Esophagus (tissue), 2 donors: ENCODE results near the gene PIM3. TPM values are rescaled to one million over a fixed set of nuclear protein-coding genes. Genes with fewer than 3 reads are reported as not detected.

Experiments
- H3K27ac ChIP-seq, 2 donors: one replicate each; pipeline ENCODE4 v1.5.1; 2013; ENCODE audit warnings: low read depth in 2 of 2, mild to moderate bottlenecking in 2 of 2, inconsistent platforms in 1 of 2, low read length in 1 of 2, moderate library complexity in 1 of 2
- H3K27me3 ChIP-seq, 2 donors: one replicate each; pipeline ENCODE4 v1.6.1; 2013; ENCODE audit warnings: low read length in 2 of 2, control low read depth in 1 of 2, mild to moderate bottlenecking in 1 of 2; ENCODE audit not compliant: insufficient read depth in 2 of 2, control insufficient read depth in 1 of 2
- H3K36me3 ChIP-seq, 2 donors: one replicate each; pipeline ENCODE4 v1.6.1; 2013; ENCODE audit warnings: low read length in 1 of 2; ENCODE audit not compliant: control insufficient read depth in 2 of 2, insufficient read depth in 2 of 2
- H3K4me1 ChIP-seq, 2 donors: one replicate each; pipeline ENCODE4 v1.6.1; 2013; ENCODE audit warnings: low read length in 1 of 2; ENCODE audit not compliant: control insufficient read depth in 2 of 2, insufficient read depth in 2 of 2
- H3K4me3 ChIP-seq, 2 donors: one replicate each; pipeline ENCODE4 v1.5.1; 2013; ENCODE audit warnings: low read length in 2 of 2, mild to moderate bottlenecking in 2 of 2, low read depth in 1 of 2, moderate library complexity in 1 of 2
- H3K9me3 ChIP-seq, 2 donors: one replicate each; pipeline ENCODE4 v1.6.1; 2013; ENCODE audit warnings: mild to moderate bottlenecking in 2 of 2, low read depth in 1 of 2, low read length in 1 of 2, moderate library complexity in 1 of 2; ENCODE audit not compliant: control insufficient read depth in 2 of 2, insufficient read depth in 1 of 2
- WGBS, 2 donors: extraction: QIAGEN DNeasy Blood & Tissue Kit; methylation state at CpG; one replicate each; pipeline ENCODE4 v1.1.7; 2013; 5-methylcytosine and 5-hydroxymethylcytosine counted together
- polyA plus RNA-seq, 2 donors: library from polyadenylated mRNA; stranded (reverse); fragments of 200-250 nt; gene quantifications; one replicate each; pipeline ENCODE4 v1.2.3, GENCODE V29; 2013
- donor health status: healthy with polysubstance abuse.
- donor health status: Bipolar disorder and iron deficiency.

The PIM3 gene
- polyA plus RNA-seq, 2 donors: 33.8 to 43.4 TPM

GRCh38 chr22:49958931-49959781 lies 1.4 kb upstream of the PIM3 start:
- H3K9me3 ChIP-seq: no peaks in the 10 kb centered on the region
- peak overlapping the region; percentile 87 to 97 for H3K4me3 ChIP-seq
- H3K4me1 ChIP-seq: peaks cover 0 to 28% of the 10 kb centered on the region in 2 donors
- peak overlapping the region; percentile 86 to 98 for H3K27ac ChIP-seq
- H3K36me3 ChIP-seq: peaks cover 9 to 22% of the 10 kb centered on the region in 2 donors
- H3K27me3 ChIP-seq: no peaks in the 10 kb centered on the region
- WGBS, 2 donors: 73 to 77% methylated on average over 29 of the region's 29 CpGs

DNA sequence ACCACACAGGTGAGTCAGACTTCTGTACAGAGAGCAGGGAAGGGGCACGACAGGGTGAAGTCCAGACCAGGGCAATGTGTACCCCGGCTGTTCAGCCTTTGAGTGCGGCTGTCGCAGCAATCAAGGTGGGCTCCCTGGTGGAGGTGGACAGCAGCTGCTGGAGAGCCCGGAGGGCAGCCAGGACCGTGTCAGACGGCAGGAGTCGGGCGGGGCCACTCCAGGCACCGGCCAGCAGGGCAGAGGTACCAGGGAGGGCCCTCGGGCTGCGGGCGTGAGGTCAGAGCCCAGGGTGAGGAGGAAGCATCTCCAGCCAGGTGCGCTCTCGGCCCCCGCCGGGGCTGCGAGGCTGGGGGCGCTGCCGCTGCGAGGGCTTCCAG lies 802 bp upstream of the PIM3 start:
- H3K9me3 ChIP-seq: no peaks in the 10 kb centered on the region
- no peaks in the 10 kb centered on the region for H3K27me3 ChIP-seq
- peak overlapping the region; percentile 86 to 98 for H3K27ac ChIP-seq
- H3K4me3 ChIP-seq: peak overlapping the region; percentile 87 to 97
- peaks cover 0 to 23% of the 10 kb centered on the region in 2 donors for H3K4me1 ChIP-seq
- peaks cover 10 to 28% of the 10 kb centered on the region in 2 donors for H3K36me3 ChIP-seq
- 6 to 7% methylated on average over 21 of the region's 21 CpGs for WGBS, 2 donors

DNA sequence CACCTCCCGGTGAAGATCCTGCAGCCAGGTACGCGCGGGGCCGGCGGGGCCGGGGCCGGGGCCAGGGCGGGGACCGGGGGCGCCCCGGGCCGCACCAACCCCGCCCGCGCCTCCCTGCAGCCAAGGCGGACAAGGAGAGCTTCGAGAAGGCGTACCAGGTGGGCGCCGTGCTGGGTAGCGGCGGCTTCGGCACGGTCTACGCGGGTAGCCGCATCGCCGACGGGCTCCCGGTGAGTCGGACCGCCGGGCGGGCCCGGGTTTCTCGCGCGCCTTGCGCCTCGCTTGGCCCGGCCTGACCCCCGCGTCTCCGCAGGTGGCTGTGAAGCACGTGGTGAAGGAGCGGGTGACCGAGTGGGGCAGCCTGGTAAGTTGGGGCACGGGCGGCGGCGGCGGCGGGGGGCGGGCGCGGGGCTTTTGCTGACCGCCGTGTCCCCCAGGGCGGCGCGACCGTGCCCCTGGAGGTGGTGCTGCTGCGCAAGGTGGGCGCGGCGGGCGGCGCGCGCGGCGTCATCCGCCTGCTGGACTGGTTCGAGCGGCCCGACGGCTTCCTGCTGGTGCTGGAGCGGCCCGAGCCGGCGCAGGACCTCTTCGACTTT lies 531 bp downstream of the PIM3 start:
- peaks cover 10 to 31% of the 10 kb centered on the region in 2 donors for H3K36me3 ChIP-seq
- peak overlapping the region; percentile 98 to 99 for H3K27ac ChIP-seq
- 0 to 1% methylated on average over 59 to 84 of the region's 84 CpGs for WGBS, 2 donors
- peak overlapping the region; percentile 87 to 97 for H3K4me3 ChIP-seq
- no peaks in the 10 kb centered on the region for H3K27me3 ChIP-seq
- peaks cover 0 to 20% of the 10 kb centered on the region in 2 donors for H3K4me1 ChIP-seq
- H3K9me3 ChIP-seq: no peaks in the 10 kb centered on the region

DNA sequence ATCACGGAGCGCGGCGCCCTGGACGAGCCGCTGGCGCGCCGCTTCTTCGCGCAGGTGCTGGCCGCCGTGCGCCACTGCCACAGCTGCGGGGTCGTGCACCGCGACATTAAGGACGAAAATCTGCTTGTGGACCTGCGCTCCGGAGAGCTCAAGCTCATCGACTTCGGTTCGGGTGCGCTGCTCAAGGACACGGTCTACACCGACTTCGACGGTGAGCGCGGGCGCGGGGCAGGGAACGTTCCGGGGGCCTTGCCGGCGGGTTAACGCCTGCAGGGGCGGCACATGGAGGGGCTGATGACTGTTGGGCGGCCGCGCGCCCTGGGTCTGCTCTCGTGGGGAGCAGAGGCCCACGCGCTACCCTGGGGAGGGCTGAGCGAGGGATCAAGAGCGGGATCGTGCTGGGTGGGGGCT lies 1.0 kb downstream of the PIM3 start:
- H3K9me3 ChIP-seq: no peaks in the 10 kb centered on the region
- H3K4me3 ChIP-seq: peak overlapping the region; percentile 87 to 97
- H3K27me3 ChIP-seq: no peaks in the 10 kb centered on the region
- H3K4me1 ChIP-seq: peaks cover 0 to 20% of the 10 kb centered on the region in 2 donors
- peak overlapping the region; percentile 98 to 99 for H3K27ac ChIP-seq
- peaks cover 10 to 31% of the 10 kb centered on the region in 2 donors for H3K36me3 ChIP-seq
- 0 to 2% methylated on average over 37 to 49 of the region's 49 CpGs for WGBS, 2 donors

DNA sequence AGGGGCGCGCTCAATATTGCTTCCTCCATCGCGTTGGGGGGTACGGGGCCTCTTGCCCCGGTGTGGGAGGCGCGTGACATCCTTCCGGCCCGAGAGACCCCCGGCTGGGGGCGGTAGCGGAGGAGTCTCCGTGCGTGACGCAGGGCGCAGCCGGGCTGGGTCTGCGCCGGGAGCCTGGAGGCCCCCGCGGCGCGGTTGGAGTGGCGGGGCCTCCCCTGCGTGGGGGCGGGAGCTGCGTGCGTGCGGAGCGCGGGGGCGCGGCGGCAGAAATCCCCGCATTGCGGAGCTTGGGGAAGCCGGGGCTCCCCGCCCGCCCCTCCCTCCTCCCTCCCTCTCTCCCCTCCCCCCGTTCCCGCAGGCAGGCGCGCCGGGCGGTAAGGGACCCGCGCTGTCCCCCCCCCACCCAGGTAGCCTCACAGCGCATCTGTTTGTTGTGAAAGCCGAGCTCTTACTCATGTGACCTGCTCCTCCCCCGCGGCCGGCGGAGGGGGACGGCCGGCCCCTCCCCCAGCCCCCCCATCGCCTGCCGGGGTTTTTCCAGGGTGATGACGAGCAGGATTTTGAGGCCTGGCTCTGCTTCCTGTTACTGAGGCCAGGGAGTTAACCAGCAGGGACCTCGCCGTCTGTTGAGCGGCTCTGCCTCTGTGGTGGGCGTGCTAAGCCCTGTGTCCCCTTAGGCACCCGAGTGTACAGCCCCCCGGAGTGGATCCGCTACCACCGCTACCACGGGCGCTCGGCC lies 1.6 kb downstream of the PIM3 start:
- Histone ChIP-seq H3K9me3 (no peaks in the 10 kb centered on the region), H3K36me3 (peaks cover 10 to 31% of the 10 kb centered on the region in 2 donors), H3K27ac (peak overlapping the region; percentile 98 to 99), H3K27me3 (no peaks in the 10 kb centered on the region), H3K4me3 (peak overlapping the region; percentile 87 to 97), H3K4me1 (peaks cover 0 to 22% of the 10 kb centered on the region in 2 donors)
- WGBS, 2 donors: 1 to 6% methylated on average over 44 to 68 of the region's 70 CpGs

GRCh38 chr22:49962751-49963646 lies 2.4 kb downstream of the PIM3 start:
- H3K36me3 ChIP-seq: peaks cover 10 to 34% of the 10 kb centered on the region in 2 donors
- H3K27me3 ChIP-seq: no peaks in the 10 kb centered on the region
- H3K9me3 ChIP-seq: no peaks in the 10 kb centered on the region
- peaks cover 0 to 23% of the 10 kb centered on the region in 2 donors for H3K4me1 ChIP-seq
- peak overlapping the region; percentile 87 to 97 for H3K4me3 ChIP-seq
- WGBS, 2 donors: 31 to 44% methylated on average over 63 of the region's 63 CpGs
- peak overlapping the region; percentile 98 to 99 for H3K27ac ChIP-seq

DNA sequence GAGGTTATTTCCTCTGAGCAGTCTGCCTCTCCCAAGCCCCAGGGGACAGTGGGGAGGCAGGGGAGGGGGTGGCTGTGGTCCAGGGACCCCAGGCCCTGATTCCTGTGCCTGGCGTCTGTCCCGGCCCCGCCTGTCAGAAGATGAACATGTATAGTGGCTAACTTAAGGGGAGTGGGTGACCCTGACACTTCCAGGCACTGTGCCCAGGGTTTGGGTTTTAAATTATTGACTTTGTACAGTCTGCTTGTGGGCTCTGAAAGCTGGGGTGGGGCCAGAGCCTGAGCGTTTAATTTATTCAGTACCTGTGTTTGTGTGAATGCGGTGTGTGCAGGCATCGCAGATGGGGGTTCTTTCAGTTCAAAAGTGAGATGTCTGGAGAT lies 3.1 kb downstream of the PIM3 start:
- Histone ChIP-seq H3K36me3 (peaks cover 10 to 34% of the 10 kb centered on the region in 2 donors), H3K27me3 (no peaks in the 10 kb centered on the region), H3K4me1 (peaks cover 0 to 26% of the 10 kb centered on the region in 2 donors), H3K9me3 (no peaks in the 10 kb centered on the region), H3K27ac (peak overlapping the region; percentile 15 to 24), H3K4me3 (peak overlapping the region; percentile 87 to 97)
- WGBS, 2 donors: 44 to 55% methylated on average over 6 of the region's 6 CpGs

- H3K36me3 ChIP-seq: peaks cover 10 to 34% of the 10 kb centered on the region in 2 donors
- peaks cover 0 to 26% of the 10 kb centered on the region in 2 donors for H3K4me1 ChIP-seq
- H3K27me3 ChIP-seq: no peaks in the 10 kb centered on the region
- H3K27ac ChIP-seq: peak overlapping the region; percentile 22 to 53
- H3K4me3 ChIP-seq: peak overlapping the region; percentile 31 to 87
- no peaks in the 10 kb centered on the region for H3K9me3 ChIP-seq
- 60 to 62% methylated on average over 19 of the region's 19 CpGs for WGBS, 2 donors
Measured at GRCh38 chr22:49964136-49965090, 3.8 kb downstream of the PIM3 start.
